K562 (cell line): ENCODE results near the gene GNAQ. TPM values are rescaled to one million over a fixed set of nuclear protein-coding genes. Genes with fewer than 3 reads are reported as not detected.

ENCODE experiments used
- ATAC-seq: fragments of 200-7000 bp; cut with Tn5 transposase; 3 replicates; pipeline ENCODE4 v1.9.1; 2020; ENCODE audit warnings: moderate library complexity
- BruUV-seq: library from RNA; stranded (reverse); fragments of 400-500 nt; replicated peaks from 2 replicates; lab custom pipeline; 2021; lab: Mats Ljungman, UMichigan
- CTCF ChIA-PET: fragments of 300-600 bp; formaldehyde crosslinking; extraction: SDS; loops from one replicate; lab custom pipeline; 2021; ENCODE audit warnings: low intra/inter-chr PET ratio; lab: Yijun Ruan, JAX
- POLR2A ChIA-PET: fragments of 300-600, 350-650 bp; sonication (Branson Sonifier 250); formaldehyde crosslinking; extraction: SDS; loops from one replicate; lab custom pipeline; 2021; ENCODE audit warnings: antibody characterized with exemption, inconsistent platforms; lab: Yijun Ruan, JAX
- DNase-seq, 4 experiments: peaks; one replicate each; pipeline versions ENCODE4 v3.0.0 to v3.0.0-alpha.2; 2011 to 2018; ENCODE audit warnings: low spot score in 3 of 4, mixed read lengths in 3 of 4; ENCODE audit errors: extremely low read depth in 1 of 4
- FAIRE-seq: peaks from 2 replicates; lab custom pipeline; 2011; peaks lifted over from hg19 to GRCh38; lab: Jason Lieb, UNC
- H2AFZ ChIP-seq: 2 replicates; pipeline ENCODE4 v1.6.0; 2011; ENCODE audit warnings: low read depth, low read length, control low read depth, inconsistent platforms
- H3K27ac ChIP-seq: fragments of 200-600 bp; 3 replicates; pipeline ENCODE4 v1.8.0; 2011; ENCODE audit warnings: low read depth, mild to moderate bottlenecking, control low read depth, inconsistent platforms, low read length, moderate library complexity, mixed read lengths; ENCODE audit errors: extremely low read depth
- H3K27me3 ChIP-seq, 2 experiments: fragments of 300-600 bp in 1 of 2; 2 replicates in 1 of 2; 3 replicates in 1 of 2; pipeline versions ENCODE4 v1.6.0 to v1.8.0; 2011; ENCODE audit warnings: inconsistent platforms in 2 of 2, low read length in 2 of 2, mild to moderate bottlenecking in 1 of 2, mixed read lengths in 1 of 2, moderate library complexity in 1 of 2; ENCODE audit not compliant: control insufficient read depth in 2 of 2, insufficient read depth in 2 of 2
- H3K36me3 ChIP-seq: fragments of 300-600 bp; 3 replicates; pipeline ENCODE4 v1.8.0; 2011; ENCODE audit warnings: mild to moderate bottlenecking, low read length, inconsistent platforms; ENCODE audit not compliant: control insufficient read depth, insufficient read depth
- H3K4me1 ChIP-seq, 2 experiments: fragments of 200-600 bp in 1 of 2; replicated peaks in 1 of 2; 2 replicates in 1 of 2; 3 replicates in 1 of 2; pipeline versions ENCODE4 v1.5.1 to v1.8.0; 2011; ENCODE audit warnings: inconsistent platforms in 2 of 2, low read length in 2 of 2, mild to moderate bottlenecking in 1 of 2, mixed read lengths in 1 of 2, moderate library complexity in 1 of 2; ENCODE audit not compliant: control insufficient read depth in 2 of 2, insufficient read depth in 2 of 2
- H3K4me2 ChIP-seq: 2 replicates; pipeline ENCODE4 v1.6.1; 2011; ENCODE audit warnings: low read length, control low read depth, inconsistent platforms, mixed read lengths; ENCODE audit not compliant: insufficient read depth
- H3K4me3 ChIP-seq: fragments of 200-600 bp; sonication (generic), shearing (Covaris generic); 2 replicates; pipeline ENCODE4 v1.5.1; 2016; ENCODE audit warnings: control low read depth, inconsistent platforms
- H3K79me2 ChIP-seq: fragments of 200-600 bp; 3 replicates; pipeline ENCODE4 v1.8.0; 2011; ENCODE audit warnings: low read length, inconsistent platforms; ENCODE audit not compliant: control insufficient read depth, insufficient read depth
- H3K9ac ChIP-seq, 2 experiments: 2 replicates each; pipeline versions ENCODE4 v1.6.0 to v1.6.1; 2011; ENCODE audit warnings: low read depth in 2 of 2, low read length in 2 of 2, control low read depth in 1 of 2, inconsistent platforms in 1 of 2, mild to moderate bottlenecking in 1 of 2, mixed read lengths in 1 of 2; ENCODE audit not compliant: insufficient read depth in 1 of 2
- H3K9me1 ChIP-seq: one replicate; pipeline ENCODE4 v1.6.0; 2011; ENCODE audit warnings: inconsistent platforms, mild to moderate bottlenecking, low read length, moderate library complexity; ENCODE audit not compliant: control insufficient read depth, insufficient read depth
- H3K9me3 ChIP-seq: replicated peaks from 2 replicates; pipeline ENCODE4 v1.5.1; 2011; ENCODE audit warnings: low read depth, low read length, inconsistent platforms; ENCODE audit not compliant: control insufficient read depth, insufficient read depth
- H4K20me1 ChIP-seq: replicated peaks from 2 replicates; pipeline ENCODE4 v1.6.1; 2011; ENCODE audit warnings: low read length, inconsistent platforms, mixed read lengths; ENCODE audit not compliant: control insufficient read depth, insufficient read depth
- BRF1 ChIP-seq: IDR thresholded peaks from 3 replicates; pipeline ENCODE4 v1.6.1; 2011; ENCODE audit warnings: borderline replicate concordance, mild to moderate bottlenecking; ENCODE audit not compliant: insufficient read length; ENCODE audit errors: extremely low read depth
- OTX1 ChIP-seq: fragments of 450-650 bp; formaldehyde crosslinking; IDR thresholded peaks from 2 replicates; pipeline ENCODE4 v1.4.0; 2022; ENCODE audit warnings: mild to moderate bottlenecking
- PKNOX1 ChIP-seq: fragments of 450-650 bp; IDR thresholded peaks from 2 replicates; pipeline ENCODE4 v1.6.1; 2016
- TAF15 ChIP-seq: fragments of 200-400 bp; formaldehyde crosslinking; IDR thresholded peaks from 2 replicates; pipeline ENCODE4 v1.6.1; 2017; ENCODE audit warnings: mild to moderate bottlenecking, low read depth, low read length, moderate library complexity
- TAL1 ChIP-seq: fragments of 450-650 bp; IDR thresholded peaks from 2 replicates; pipeline ENCODE4 v1.6.1; 2016; ENCODE audit warnings: mild to moderate bottlenecking
- ZBED1 ChIP-seq: IDR thresholded peaks from 2 replicates; pipeline ENCODE4 v1.6.1; 2014
- ZNF277 ChIP-seq: fragments of 250-450 bp; sonication (Bioruptor Pico); IDR thresholded peaks from 2 replicates; pipeline ENCODE4 v1.8.0; 2022; ENCODE audit warnings: inconsistent platforms, mild to moderate bottlenecking, moderate library complexity, borderline replicate concordance
- WGBS: fragments of 100-300 bp; shearing (Covaris generic); methylation state at CpG from one replicate; pipeline ENCODE4 v1.1.6; 2016; ENCODE audit warnings: low coverage, mixed read lengths; ENCODE audit not compliant: insufficient coverage; ENCODE audit errors: missing lambda C conversion rate; 5-methylcytosine and 5-hydroxymethylcytosine counted together
- in situ Hi-C: fragments of 300-500 bp; cut with MboI; formaldehyde crosslinking; loops from 4 replicates; pipeline ENCODE4 v1.15.0; 2018; ENCODE audit warnings: inconsistent platforms, mixed read lengths
- intact Hi-C: fragments of 100-400 bp; cut with micrococcal nuclease; formaldehyde crosslinking; loops from 2 replicates; pipeline ENCODE4 v1.14.2; 2022
- polyA plus RNA-seq, 8 experiments: library from polyadenylated mRNA; depleted of rRNA in 4 of 8; stranded (reverse) in 5 of 8; unstranded in 3 of 8; fragments of >200 nt; fragmentation: Nextera tagmentation in 2 of 8; fragmentation: Illumina TruSeq in 1 of 8; extraction: Ambion mirVana in 2 of 8; extraction: Trizol in 1 of 8; gene quantifications; 2 replicates each; pipeline versions ENCODE4 v1.2.1 to v1.2.3, GENCODE V29; 2011 to 2014; ENCODE audit warnings: inconsistent platforms in 1 of 8, missing spikeins in 1 of 8
- total RNA-seq, 7 experiments: library from RNA; depleted of rRNA in 6 of 7; stranded (reverse); fragments of >200 nt in 6 of 7; fragmentation: Illumina TruSeq in 2 of 7; extraction: Trizol in 2 of 7; gene quantifications; 2 replicates each; pipeline versions ENCODE4 v1.2.1 to v1.2.3, GENCODE V29; 2011 to 2021; ENCODE audit warnings: low replicate concordance in 1 of 7

Gene GNAQ
- total and polyA plus RNA-seq, 9 of the 15 experiments (the other 6 are each of a cell fraction or from before 2014, with no cell fraction given): 4.8 to 27.9 (median 17.5) TPM

- no peak for TF ChIP-seq PKNOX1
- TF ChIP-seq BRF1: no peak
- TF ChIP-seq ZNF277 (CRISPR knock-in tag): no peak
- no peak for TF ChIP-seq TAF15
- no peak for TF ChIP-seq OTX1 (CRISPR knock-in tag)
Measured at GRCh38 chr9:77747163-77747562, 284.4 kb downstream of the GNAQ start (continued).

GRCh38 chr9:77744841-77745430 lies 286.7 kb downstream of the GNAQ start:
- no peak for TF ChIP-seq ZBED1
- no peak for TF ChIP-seq TAL1
- CTCF ChIA-PET: no interaction called here
- no peak for FAIRE-seq
- no peak overlapping the region for H3K4me3 ChIP-seq
- in situ Hi-C loops (no loop called here), intact Hi-C loops (no loop called here)
- no peaks in the 10 kb centered on the region; a peak in 1 of 5 replicates for H3K4me1 ChIP-seq
- H3K4me2 ChIP-seq: no peak overlapping the region
- H3K79me2 ChIP-seq: no peaks in the 10 kb centered on the region
- no peak for DNase-seq
- ATAC-seq: no peak
- H3K27ac ChIP-seq: no peak overlapping the region
- no peaks in the 10 kb centered on the region for H3K9me3 ChIP-seq
- POLR2A ChIA-PET: no interaction called here
- H3K9me1 ChIP-seq: no peaks in the 10 kb centered on the region
- 61% methylated on average over 4 of the region's 6 CpGs for WGBS
- no peaks in the 10 kb centered on the region; the same call in 2 of the 3 replicates for H3K36me3 ChIP-seq
- no peaks in the 10 kb centered on the region for H3K27me3 ChIP-seq
- no peak overlapping the region for H3K9ac ChIP-seq
- H2AFZ ChIP-seq: no peak overlapping the region
- BruUV-seq: no TSS peak
- H4K20me1 ChIP-seq: no peaks in the 10 kb centered on the region
